Lower lobe of right lung (tissue), 2 donors: ENCODE results near the gene UBE2Q1. TPM values are rescaled to one million over a fixed set of nuclear protein-coding genes. Genes with fewer than 3 reads are reported as not detected.
A peak's percentile ranks its signal among the peaks of the same experiment; 100 is the strongest.

Source experiments
- ATAC-seq, 2 donors: fragments of 200-7000 bp; cut with Tn5 transposase; one replicate each; pipeline ENCODE4 v1.9.1; 2020 to 2022; ENCODE audit warnings: mild to moderate bottlenecking in 2 of 2, moderate library complexity in 2 of 2
- DNase-seq: peaks from one replicate; pipeline ENCODE4 v3.0.0-alpha.2; 2020
- H3K27ac ChIP-seq: fragments of 200-600 bp; one replicate; pipeline ENCODE4 v1.8.0; 2022
- H3K27me3 ChIP-seq: fragments of 200-600 bp; one replicate; pipeline ENCODE4 v1.8.0; 2022; ENCODE audit warnings: low read depth
- H3K36me3 ChIP-seq: fragments of 200-600 bp; one replicate; pipeline ENCODE4 v1.8.0; 2022; ENCODE audit warnings: mild to moderate bottlenecking
- H3K4me1 ChIP-seq: fragments of 200-600 bp; one replicate; pipeline ENCODE4 v1.8.0; 2022
- H3K4me3 ChIP-seq: fragments of 200-600 bp; one replicate; pipeline ENCODE4 v1.8.0; 2022; ENCODE audit warnings: mild to moderate bottlenecking
- H3K9me3 ChIP-seq: fragments of 200-600 bp; one replicate; pipeline ENCODE4 v1.8.0; 2022
- CTCF ChIP-seq: fragments of 200-600 bp; IDR thresholded peaks from one replicate; pipeline ENCODE4 v1.8.0; 2022; ENCODE audit warnings: antibody characterized with exemption, mild to moderate bottlenecking
- intact Hi-C: fragments of 100-400 bp; cut with DNase I; formaldehyde crosslinking; loops from one replicate; pipeline ENCODE4 v1.11.0; 2022
- long read RNA-seq: library from polyadenylated mRNA; unstranded; transcript quantifications from one replicate; pipeline ENCODE4 v2.0.0, GENCODE V29; 2021
- total RNA-seq: library from RNA; stranded (reverse); fragmentation: NEBNext Ultra II Directional; extraction: Animal tissue kit (Norgen Biotek cat#: 25700); gene quantifications from one replicate; pipeline ENCODE4 v1.2.1, GENCODE V29; 2021
- donor health status: DM: no; HTN: yes; CAD: no; lungs with severe emphysema.

The UBE2Q1 gene
- total RNA-seq = 79.5 TPM
- long read RNA-seq, transcript UBE2Q1-201 (13 exons, 3,210 nt) = major isoform, 78 of 101 reads
- long read RNA-seq, partial matches to known transcripts = 17 of 101 reads
- long read RNA-seq, other reads (novel, unspliced or antisense) = 6 of 101 reads

GRCh38 chr1:154557939-154558719 is at the start of gene UBE2Q1:
Gene UBE2Q1 (minus strand): TSS chr1:154558662. CDS start chr1:154558553, 109 bp downstream.
- peak within 1 kb of the TSS; percentile 98 for H3K4me3 ChIP-seq
- no peak for TF ChIP-seq CTCF
- no peaks in the 10 kb centered on the region for H3K9me3 ChIP-seq
- H3K4me1 ChIP-seq = peaks cover 35% of the 10 kb centered on the region
- intact Hi-C loops = no loop called here
- H3K27ac ChIP-seq = peak within 1 kb of the TSS; percentile 91
- no peaks in the 10 kb centered on the region for H3K27me3 ChIP-seq
- DNase-seq (peak; percentile 82), ATAC-seq (peak in 1 of 2 donors; percentile 0)
- H3K36me3 ChIP-seq = peaks cover 31% of the 10 kb centered on the region

DNA sequence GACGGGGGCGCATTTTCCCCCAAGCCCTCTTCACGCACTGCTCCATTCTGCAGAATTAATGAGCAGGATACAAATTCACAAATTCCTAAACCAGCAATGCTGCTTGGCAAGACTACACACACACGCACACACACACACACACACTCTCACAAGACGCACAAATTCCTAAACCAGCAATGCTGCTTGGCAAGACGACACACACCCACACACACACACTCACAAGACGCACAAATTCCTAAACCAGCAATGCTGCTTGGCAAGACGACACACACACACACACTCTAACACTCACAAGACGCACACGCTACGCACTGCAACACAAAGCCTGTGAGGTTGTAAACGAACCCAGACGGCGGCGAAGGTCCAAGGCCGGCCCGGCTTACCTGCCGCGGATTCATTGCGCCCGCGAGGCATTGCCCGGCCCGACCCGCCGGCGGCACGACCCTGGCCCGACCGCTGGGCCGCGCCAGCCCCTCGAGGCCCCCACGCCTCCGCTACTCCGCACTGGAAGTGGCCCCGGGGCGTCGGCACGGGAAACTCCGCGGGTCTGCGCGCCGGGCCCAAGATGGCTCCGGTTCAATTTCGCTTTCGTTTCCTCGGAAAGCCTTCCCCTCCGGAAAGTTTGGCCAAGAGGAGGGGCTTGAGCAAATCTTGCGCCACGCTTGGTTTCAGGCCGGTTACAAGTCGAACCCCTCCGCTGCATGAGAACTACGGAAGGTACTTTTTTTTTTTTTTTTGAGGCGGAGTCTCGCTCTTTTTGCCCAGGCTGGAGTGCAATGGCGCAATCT is 49.3 kb upstream of the UBE2Q1 start, which contains the start of gene ADAR:
Gene ADAR (minus strand): TSS at position 578 of the 788 bp plus-strand sequence. CDS start 180 bp downstream, at position 398.
- intact Hi-C loops = no loop called here
- no peaks in the 10 kb centered on the region for H3K27me3 ChIP-seq
- H3K4me1 ChIP-seq = peaks cover 52% of the 10 kb centered on the region
- H3K36me3 ChIP-seq = peaks cover 10% of the 10 kb centered on the region
- TF ChIP-seq CTCF = no peak
- ATAC-seq = peak; percentile 96
- no peaks in the 10 kb centered on the region for H3K9me3 ChIP-seq
- peak within 1 kb of the TSS; percentile 99 for H3K27ac ChIP-seq
- peak; percentile 94 for DNase-seq
- H3K4me3 ChIP-seq = peak within 1 kb of the TSS; percentile 91

GRCh38 chr1:154607106-154607608 is 48.7 kb upstream of the UBE2Q1 start:
- TF ChIP-seq CTCF = no peak
- peak overlapping the region; percentile 99 for H3K27ac ChIP-seq
- peak overlapping the region; percentile 91 for H3K4me3 ChIP-seq
- peaks cover 59% of the 10 kb centered on the region for H3K4me1 ChIP-seq
- no peaks in the 10 kb centered on the region for H3K27me3 ChIP-seq
- intact Hi-C loops = no loop called here
- no peaks in the 10 kb centered on the region for H3K9me3 ChIP-seq
- peaks cover 15% of the 10 kb centered on the region for H3K36me3 ChIP-seq
- ATAC-seq (peak in 1 of 2 donors; percentile 23), DNase-seq (no peak)

- Histone ChIP-seq H3K4me3 (peak overlapping the region; percentile 91), H3K36me3 (peaks cover 31% of the 10 kb centered on the region), H3K27me3 (no peaks in the 10 kb centered on the region), H3K9me3 (no peaks in the 10 kb centered on the region), H3K27ac (no peak overlapping the region), H3K4me1 (peaks cover 72% of the 10 kb centered on the region)
- intact Hi-C loops = no loop called here
- TF ChIP-seq CTCF = no peak
- ATAC-seq (no peak), DNase-seq (no peak)
Observed at GRCh38 chr1:154605534-154605933, 47.1 kb upstream of the UBE2Q1 start.

GRCh38 chr1:154603317-154603716 is 44.9 kb upstream of the UBE2Q1 start:
- TF ChIP-seq CTCF = no peak
- DNase-seq (no peak), ATAC-seq (no peak)
- Histone ChIP-seq H3K36me3 (peaks cover 53% of the 10 kb centered on the region), H3K27me3 (no peaks in the 10 kb centered on the region), H3K27ac (no peak overlapping the region), H3K9me3 (no peaks in the 10 kb centered on the region), H3K4me3 (no peak overlapping the region), H3K4me1 (peaks cover 79% of the 10 kb centered on the region)
- intact Hi-C loops = no loop called here
